ENCODE data around the gene TCERG1L.

The TCERG1L gene

DNA sequence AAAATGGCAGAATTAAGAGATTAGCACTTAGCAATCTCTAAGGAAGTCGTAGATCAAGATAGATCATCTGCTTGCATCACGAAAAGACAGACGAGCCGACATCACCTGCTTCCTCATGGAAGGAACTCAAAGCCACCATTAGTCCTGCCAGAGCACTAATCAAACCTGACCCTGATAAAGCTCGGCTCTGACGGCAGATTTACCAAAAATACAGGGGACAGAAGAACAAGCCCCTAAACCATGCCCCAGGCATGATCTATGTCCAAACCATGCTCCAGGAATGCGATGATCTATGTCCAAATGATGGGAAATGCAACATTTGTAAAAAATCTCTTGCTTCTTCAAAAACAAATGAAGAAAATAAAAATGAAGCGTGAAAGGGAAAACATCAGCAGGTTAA is 182.8 kb downstream of the TCERG1L start:
- no peak for DNase-seq (ENCODE audit: extremely low read depth, insufficient read length)
- H3K36me3 ChIP-seq (ENCODE audit: control insufficient read depth, insufficient read depth, low read length) = no peaks in the 10 kb centered on the region
- H3K27me3 ChIP-seq (replicated peaks; ENCODE audit: control insufficient read depth, insufficient read depth, low read length) = no peaks in the 10 kb centered on the region
- no peak overlapping the region for H3K4me3 ChIP-seq (replicated peaks; ENCODE audit: low read depth, low read length)
- TF ChIP-seq, protein P1, sequence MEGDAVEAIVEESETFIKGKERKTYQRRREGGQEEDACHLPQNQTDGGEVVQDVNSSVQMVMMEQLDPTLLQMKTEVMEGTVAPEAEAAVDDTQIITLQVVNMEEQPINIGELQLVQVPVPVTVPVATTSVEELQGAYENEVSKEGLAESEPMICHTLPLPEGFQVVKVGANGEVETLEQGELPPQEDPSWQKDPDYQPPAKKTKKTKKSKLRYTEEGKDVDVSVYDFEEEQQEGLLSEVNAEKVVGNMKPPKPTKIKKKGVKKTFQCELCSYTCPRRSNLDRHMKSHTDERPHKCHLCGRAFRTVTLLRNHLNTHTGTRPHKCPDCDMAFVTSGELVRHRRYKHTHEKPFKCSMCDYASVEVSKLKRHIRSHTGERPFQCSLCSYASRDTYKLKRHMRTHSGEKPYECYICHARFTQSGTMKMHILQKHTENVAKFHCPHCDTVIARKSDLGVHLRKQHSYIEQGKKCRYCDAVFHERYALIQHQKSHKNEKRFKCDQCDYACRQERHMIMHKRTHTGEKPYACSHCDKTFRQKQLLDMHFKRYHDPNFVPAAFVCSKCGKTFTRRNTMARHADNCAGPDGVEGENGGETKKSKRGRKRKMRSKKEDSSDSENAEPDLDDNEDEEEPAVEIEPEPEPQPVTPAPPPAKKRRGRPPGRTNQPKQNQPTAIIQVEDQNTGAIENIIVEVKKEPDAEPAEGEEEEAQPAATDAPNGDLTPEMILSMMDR (IDR thresholded peaks at IDR 0.05; ENCODE audit: insufficient read depth, low read length, poor library complexity, severe bottlenecking) = no peak

DNA sequence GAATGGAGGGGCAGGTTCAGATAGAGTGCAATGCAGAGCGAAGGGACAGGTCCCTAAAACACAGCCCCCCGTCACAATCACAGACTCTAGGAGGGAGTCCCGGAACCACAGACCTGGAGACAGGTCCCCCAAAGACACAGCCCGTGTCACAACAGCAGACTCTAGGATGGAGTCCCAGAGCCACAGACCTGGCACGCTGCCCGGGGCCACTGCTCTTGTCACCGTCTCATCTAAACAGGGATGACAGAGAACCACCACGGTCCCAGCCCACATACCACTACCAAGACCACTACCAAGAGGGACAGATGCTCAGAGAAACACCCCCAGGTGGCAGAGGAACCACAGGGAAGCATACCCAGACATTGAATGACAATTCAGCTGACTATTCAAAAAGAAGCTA is 183.9 kb downstream of the TCERG1L start:
- Histone ChIP-seq H3K4me3 (replicated peaks; ENCODE audit: low read depth, low read length) (no peak overlapping the region), H3K27me3 (replicated peaks; ENCODE audit: control insufficient read depth, insufficient read depth, low read length) (no peaks in the 10 kb centered on the region), H3K36me3 (ENCODE audit: control insufficient read depth, insufficient read depth, low read length) (no peaks in the 10 kb centered on the region)
- TF ChIP-seq, protein P1 (IDR thresholded peaks at IDR 0.05; ENCODE audit: insufficient read depth, low read length, poor library complexity, severe bottlenecking) = no peak
- DNase-seq (ENCODE audit: extremely low read depth, insufficient read length) = no peak

DNA sequence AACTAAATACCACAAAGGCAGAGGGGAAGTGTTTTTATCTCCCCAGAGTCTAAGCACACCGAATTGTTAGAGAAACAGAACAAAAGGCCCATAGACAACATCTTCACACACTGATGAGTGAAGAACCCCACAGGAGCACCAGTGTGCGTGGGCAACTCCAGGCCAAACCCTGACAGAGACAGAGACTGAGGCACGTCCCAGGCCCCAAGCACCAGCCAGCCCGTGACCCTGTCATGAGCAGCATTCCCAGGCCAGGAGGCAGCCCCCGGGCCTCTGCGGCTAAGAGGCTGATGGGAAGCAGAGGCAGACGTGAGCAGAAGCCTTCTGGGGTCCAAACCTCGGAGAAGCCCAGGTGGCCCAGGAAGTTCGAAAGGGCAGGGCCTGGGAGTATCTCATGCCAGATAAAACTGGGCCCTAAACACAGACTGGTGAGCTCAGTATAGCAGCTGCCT is 184.4 kb downstream of the TCERG1L start:
- TF ChIP-seq, protein P1 (IDR thresholded peaks at IDR 0.05; ENCODE audit: insufficient read depth, low read length, poor library complexity, severe bottlenecking) = no peak
- no peaks in the 10 kb centered on the region for H3K27me3 ChIP-seq (replicated peaks; ENCODE audit: control insufficient read depth, insufficient read depth, low read length)
- no peaks in the 10 kb centered on the region for H3K36me3 ChIP-seq (ENCODE audit: control insufficient read depth, insufficient read depth, low read length)
- no peak for DNase-seq (ENCODE audit: extremely low read depth, insufficient read length)
- H3K4me3 ChIP-seq (replicated peaks; ENCODE audit: low read depth, low read length) = no peak overlapping the region

DNA sequence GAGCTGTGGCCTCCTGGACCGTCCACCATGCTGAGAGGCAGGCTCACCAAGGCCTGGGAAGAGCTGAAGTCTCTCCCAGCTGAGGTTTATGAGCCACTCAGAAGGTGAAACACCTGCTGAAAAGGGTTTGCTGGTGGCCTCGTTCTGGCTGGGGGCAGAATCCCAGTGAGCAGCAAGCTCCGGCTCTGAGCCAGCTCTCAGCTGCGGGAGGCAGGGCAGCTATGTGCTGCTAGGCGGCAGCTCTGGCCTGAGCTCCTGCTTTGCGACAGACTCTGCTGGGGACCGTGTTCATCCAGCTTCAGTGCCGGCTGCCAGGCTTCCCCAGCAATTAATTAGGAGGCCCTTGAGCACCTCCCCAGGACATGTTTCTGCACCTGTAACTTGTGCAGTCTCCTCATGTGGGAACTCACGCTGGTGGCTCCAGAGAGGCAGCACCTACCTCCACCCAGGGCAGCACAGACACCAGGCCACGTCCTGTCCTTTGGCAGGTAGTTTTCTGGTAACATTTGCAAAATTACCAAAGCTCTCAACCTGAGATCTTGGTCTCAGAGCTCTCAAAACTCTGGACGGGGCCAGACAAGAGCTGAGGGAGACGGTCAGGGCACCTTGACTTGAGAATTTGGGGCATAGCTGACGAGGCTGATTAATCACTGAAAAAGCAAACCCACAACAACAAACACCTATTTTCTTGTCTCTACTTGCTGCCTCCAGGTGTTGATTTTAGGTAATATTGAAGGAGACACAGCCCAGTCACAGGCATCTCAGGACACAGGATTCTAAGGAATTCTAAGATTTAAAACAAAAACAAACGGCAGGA is 185.0 kb downstream of the TCERG1L start:
- TF ChIP-seq, protein P1 (IDR thresholded peaks at IDR 0.05; ENCODE audit: insufficient read depth, low read length, poor library complexity, severe bottlenecking) = no peak
- no peak for DNase-seq (ENCODE audit: extremely low read depth, insufficient read length)
- H3K4me3 ChIP-seq (replicated peaks; ENCODE audit: low read depth, low read length) = no peak overlapping the region
- H3K27me3 ChIP-seq (replicated peaks; ENCODE audit: control insufficient read depth, insufficient read depth, low read length) = no peaks in the 10 kb centered on the region
- H3K36me3 ChIP-seq (ENCODE audit: control insufficient read depth, insufficient read depth, low read length) = no peaks in the 10 kb centered on the region

DNA sequence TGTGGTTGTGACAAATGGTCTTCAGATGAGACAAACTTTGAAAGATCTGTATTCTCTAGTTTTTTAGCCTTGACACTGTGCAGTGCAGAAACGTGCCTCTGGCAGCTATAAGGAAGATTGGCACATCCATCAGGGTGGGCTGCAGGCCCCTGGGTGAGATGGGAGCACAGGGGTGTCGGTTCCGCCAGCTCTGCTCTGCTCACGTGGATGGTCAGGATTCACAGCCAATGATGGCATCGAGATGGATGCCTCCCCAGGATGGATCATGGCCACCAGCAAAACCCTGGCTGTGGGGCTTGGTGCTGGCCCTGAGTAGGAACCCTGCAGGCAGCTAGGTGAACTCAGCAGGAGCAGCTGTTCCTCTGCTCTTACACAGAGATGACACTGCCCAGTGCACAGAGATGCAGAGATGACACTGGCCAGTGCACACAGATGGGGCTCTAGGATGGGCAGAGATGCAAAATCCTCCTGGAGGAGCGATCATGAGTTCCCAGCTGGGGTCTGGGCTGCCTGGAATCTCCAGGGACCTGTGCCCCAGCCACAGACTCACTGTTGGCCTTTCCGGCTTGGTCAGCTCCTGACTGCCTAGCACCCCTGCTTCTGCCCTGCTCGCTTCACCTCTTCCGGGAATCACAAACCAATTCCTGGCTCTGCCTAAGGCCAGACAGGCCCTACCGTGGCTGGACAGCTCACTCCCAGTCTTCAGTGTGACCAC is 185.9 kb downstream of the TCERG1L start:
- Histone ChIP-seq H3K27me3 (replicated peaks; ENCODE audit: control insufficient read depth, insufficient read depth, low read length) (no peaks in the 10 kb centered on the region), H3K36me3 (ENCODE audit: control insufficient read depth, insufficient read depth, low read length) (no peaks in the 10 kb centered on the region), H3K4me3 (replicated peaks; ENCODE audit: low read depth, low read length) (no peak overlapping the region)
- TF ChIP-seq, protein P1 (IDR thresholded peaks at IDR 0.05; ENCODE audit: insufficient read depth, low read length, poor library complexity, severe bottlenecking) = no peak
- no peak for DNase-seq (ENCODE audit: extremely low read depth, insufficient read length)
